ENCODE data around the gene TKTL1.
A peak's percentile ranks its signal among the peaks of the same experiment; 100 is the strongest.
"Not testable (repeated sequence)": the region's sequence is repeated elsewhere in the genome, so short reads cannot be mapped to it uniquely, and the experiment has no call there.

The TKTL1 gene

DNA sequence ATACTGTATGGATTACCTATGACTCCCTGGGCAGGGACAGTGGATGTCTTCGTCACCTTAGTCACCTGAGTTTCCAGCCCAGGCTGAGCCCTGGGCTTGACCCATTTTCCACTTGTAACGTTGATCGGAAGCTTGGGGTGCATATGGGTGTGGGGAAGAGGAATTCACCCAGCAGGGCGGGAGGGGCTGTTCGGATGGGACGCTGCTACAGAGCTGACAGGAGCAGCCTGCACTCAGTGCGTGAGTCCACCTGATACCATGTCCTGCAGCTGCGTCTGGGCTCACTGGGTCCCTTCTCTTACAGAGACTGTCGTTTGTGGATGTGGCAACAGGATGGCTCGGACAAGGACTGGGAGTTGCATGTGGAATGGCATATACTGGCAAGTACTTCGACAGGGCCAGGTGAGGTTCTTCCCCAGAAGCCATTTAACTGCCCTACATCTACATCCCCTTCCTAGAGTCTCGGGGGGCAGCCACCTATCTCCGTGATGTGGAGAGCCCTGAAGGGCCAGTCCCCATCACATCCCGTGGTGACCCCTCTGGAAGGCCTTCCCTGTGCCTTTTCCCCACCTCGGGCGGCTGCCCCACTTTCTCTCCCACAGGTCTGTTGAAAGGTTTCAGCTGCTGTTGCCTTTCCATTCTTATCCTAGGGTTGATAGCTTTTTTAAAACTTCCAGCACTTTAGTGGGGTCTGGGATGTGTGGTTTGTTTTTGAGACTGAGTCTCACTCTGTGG, 13.6 kb downstream of the TKTL1 start:
- no peak for DNase-seq

DNA sequence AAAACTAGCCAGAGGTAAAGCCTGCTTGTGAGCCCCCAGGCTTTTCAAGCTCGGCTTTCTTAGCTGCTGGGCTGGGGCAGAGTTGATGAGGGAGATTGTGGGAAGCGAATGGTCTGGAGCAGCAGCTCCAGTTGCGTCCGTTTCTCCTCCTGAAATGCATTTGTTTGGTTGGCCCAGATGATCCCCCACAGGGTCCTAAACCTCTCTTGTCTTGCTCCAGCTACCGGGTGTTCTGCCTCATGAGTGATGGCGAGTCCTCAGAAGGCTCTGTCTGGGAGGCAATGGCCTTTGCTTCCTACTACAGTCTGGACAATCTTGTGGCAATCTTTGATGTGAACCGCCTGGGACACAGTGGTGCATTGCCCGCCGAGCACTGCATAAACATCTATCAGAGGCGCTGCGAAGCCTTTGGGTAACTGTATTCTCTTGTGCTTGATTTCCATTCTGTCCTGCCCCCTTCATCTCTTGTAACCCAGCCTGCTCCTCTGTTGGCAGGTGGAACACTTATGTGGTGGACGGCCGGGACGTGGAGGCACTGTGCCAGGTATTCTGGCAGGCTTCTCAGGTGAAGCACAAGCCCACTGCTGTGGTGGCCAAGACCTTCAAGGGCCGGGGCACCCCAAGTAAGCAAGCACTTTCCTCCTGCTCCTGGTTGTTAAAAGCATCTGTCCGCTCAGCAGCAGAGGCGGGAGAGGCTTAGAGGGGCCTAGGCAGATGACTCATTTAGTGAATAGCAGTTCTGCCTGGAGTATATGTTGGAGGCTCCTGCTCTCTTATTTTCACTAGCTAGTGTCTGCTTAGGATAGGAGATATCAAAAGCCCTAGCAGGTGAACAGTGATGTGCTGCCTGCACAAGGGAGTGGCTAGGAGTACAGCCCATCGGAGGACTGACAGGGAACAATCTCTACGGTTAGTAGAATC, 15.3 kb downstream of the TKTL1 start:
- DNase-seq: no peak

DNA sequence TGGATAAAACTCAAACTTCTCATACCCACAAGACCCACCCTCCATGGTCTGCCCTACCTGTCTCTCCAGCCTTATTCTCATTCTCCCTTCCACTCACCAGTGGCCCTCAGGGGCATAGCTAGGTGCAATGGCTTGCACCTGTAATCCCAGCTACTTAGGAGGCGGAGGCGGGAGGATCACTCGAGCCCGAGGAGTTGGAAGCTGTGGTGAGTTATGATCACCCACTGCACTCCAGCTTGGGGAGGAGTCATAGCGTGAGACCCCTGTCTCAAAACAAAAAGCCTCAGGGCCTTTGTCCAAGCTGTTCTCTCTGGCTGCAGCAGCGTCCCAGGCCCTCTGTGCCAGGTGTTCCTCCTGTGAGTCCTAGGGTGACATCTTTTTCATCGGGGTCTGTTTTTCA, 16.5 kb downstream of the TKTL1 start:
- DNase-seq: no peak

GRCh38 chrX:154313147-154313546, 17.6 kb downstream of the TKTL1 start:
- no peak for DNase-seq

GRCh38 chrX:154315416-154315815, 19.8 kb downstream of the TKTL1 start:
- no peak for DNase-seq

DNA sequence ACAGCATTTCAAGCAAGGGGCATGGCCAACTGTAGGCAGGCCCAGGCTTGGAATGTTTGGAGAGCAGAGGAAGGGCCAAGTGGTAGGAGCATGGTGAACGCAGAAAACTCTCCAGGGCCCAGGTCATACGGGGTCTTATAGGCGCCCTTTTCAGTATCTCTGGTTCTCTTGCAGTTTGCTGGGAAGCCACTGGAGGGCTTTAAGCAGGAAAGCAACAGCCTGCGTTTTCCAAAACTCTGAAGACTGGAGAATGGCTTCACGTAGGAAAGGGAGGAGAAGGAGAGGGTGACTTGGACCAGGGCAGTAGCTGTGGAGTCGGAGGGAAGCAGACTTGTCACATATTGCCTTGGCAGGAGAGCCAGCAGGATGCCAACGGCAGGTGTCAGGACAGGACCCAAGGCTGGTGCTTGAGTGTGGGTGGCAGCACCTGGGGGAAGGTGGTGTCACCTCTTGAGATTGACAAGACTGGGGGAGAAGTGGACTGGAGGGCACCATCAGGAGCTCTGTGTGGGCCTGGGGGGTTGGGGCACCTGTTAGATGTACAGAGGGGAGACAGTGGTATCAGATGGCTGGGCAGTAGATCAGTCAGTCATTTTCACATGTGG, 21.9 kb downstream of the TKTL1 start:
- peak in 1 of 3 experiments; percentile 40 for DNase-seq

GRCh38 chrX:154320406-154320805, 24.8 kb downstream of the TKTL1 start:
- DNase-seq: no peak

GRCh38 chrX:154321152-154321551, 25.6 kb downstream of the TKTL1 start:
- DNase-seq: no peak

DNA sequence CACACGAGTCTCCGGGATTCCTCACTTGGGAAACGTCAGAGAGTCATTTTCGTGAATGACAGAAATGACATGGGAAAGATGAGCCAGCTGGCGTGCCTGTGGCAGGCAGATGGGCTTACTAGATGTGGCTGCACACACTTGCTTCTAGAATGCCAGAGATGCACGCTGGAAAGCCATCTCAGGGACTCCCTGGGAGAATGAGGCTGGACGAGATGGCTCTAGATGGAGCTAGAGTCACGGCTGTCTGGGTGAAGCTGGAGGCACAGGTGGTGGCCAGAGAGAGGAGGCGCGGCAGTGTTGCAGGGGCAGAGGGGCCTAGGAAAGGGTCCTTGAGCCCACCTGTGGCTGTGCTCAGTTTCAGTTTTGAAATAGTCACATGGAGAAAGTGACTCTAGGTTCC, 26.0 kb downstream of the TKTL1 start:
- peak in 2 of 3 experiments; percentile 20 to 55 for DNase-seq

DNA sequence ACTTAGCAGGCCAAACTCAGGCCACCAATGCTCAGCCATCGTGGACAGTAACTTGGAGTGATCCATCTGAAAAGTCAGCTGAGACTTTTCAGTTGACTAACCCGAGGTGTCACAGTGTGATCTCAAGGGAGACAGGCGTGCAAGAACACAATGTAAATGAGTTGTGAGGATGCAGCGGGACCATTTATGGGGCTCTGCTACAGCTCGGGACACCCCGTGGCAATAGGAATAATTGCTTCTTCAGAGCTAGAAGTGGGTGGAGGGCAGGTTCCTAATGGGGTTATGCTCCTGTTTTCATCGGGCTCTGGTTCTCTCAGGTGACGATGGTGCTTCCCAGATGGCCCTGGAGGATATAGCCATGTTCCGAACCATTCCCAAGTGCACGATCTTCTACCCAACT, 27.3 kb downstream of the TKTL1 start:
- DNase-seq: no peak

DNA sequence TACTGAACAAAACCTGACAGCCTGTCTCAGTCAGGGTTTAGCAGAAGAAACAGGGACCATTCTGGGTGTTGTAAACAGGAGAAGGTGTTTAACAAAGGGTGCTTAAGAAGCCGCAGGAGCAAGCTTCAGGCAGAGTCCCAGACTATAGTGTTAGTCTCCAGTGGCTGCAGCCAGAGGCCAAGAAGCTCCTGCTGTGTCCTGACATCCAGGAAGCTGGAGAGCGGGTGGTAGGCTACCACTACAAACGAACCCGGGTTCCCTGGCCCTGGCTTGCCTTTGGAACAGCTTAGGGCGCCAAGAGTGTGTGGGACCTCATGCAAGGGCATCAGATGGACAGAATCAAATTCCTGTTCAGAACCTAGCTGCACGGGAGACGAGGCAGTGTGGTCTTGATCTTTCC, 27.9 kb downstream of the TKTL1 start:
- DNase-seq: no peak

GRCh38 chrX:154325541-154325940, 29.9 kb downstream of the TKTL1 start:
- DNase-seq: peak in 2 of 3 experiments; percentile 15 to 40

- no peak for DNase-seq
Observed at GRCh38 chrX:154327038-154327820, 31.6 kb downstream of the TKTL1 start.

DNA sequence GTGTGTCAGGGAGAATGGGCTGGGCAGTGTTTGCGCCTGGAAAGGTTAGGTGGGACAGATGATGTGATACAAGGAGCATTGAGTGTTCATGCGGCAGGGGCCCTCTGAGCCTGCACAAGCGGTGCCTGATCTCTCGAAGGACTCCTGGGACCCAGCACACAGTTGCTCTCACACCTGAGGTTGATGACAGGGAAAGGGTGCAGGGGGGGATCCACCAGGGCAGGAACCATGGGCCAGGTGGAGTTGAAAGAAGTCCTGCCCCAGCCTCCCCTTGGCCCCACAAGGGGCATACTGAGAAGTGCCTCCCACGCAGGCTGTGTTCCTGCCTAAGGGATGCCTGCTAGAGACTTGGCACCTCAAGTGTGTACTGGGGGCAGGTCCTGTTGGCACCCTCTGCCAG, 33.1 kb downstream of the TKTL1 start:
- DNase-seq: no peak

DNA sequence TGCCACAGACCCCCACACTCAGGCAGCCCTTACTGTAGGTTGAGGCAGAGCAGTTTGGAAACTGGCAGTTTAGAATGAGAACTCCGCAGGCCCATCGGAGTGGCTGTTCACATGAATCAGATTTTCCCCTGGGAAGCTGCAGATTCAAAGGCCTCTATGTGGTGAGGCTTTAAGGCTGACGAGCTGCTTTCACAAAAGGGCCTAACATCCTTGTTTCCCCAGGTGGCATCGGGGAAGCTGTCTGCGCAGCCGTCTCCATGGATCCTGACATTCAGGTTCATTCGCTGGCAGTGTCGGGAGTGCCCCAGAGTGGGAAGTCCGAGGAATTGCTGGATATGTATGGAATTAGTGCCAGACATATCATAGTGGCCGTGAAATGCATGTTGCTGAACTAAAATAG, 33.7 kb downstream of the TKTL1 start:
- peak in 2 of 3 experiments; percentile 10 to 45 for DNase-seq

DNA sequence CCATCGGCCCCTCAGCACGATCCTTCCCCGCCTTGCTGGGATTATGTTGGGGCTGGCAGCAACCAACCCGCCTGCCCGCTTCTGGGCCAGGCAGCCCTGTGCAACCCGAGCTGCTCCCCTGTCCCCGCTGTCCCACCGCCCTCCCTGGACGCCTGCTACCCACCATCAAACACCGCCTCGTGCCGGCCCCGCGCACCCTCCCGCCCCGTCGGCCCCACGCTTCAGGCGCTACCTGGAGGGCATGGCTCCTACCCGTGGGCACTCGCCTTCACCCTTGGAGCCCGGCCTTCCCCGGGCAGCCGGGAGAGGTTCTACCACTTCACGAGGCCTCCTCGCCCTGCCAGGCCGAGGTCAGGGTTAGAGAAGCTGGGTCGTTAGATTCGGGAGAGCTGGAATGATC, 37.0 kb downstream of the TKTL1 start:
- no peak for DNase-seq

DNA sequence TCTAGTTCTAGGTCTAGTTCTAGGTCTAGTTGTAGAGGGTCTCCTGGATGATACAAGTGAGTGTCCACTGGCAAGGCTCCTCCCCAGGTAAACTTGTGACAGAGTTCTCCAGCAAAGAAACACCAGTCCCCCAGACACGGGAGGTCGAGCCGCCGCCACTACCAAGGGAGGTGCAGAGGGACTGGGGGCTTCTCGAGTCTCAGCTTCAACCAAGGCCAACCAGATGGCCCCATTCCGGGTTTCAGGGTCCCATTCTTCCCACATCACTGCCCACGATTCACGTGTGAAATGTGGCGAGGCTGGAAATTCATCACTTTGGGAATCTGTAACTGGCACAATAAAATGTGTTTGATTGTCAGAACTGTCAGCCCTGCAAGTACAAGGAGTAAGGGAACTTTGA, 37.5 kb downstream of the TKTL1 start:
- DNase-seq: no peak

GRCh38 chrX:154333837-154334271, 38.3 kb downstream of the TKTL1 start:
- DNase-seq: no peak

DNA sequence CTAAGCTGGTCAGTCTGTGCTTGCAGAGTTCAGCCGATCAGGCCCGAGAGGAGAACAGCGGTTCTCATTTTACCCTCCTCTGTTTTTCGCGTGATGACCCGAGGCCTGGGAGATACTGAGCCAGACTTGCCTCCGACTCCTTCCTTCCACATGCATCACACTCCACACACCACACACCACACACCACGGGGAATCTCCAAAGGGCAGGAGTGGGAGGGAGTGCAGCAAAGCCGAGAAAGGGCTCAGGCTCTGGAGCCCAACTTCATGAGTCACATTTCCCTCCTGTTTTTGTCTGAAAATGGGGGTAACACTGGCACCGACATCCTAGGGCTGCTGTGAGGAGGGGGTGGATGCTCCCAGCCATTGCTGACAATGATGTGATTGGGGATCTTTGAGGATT, 38.9 kb downstream of the TKTL1 start:
- DNase-seq: no peak

DNA sequence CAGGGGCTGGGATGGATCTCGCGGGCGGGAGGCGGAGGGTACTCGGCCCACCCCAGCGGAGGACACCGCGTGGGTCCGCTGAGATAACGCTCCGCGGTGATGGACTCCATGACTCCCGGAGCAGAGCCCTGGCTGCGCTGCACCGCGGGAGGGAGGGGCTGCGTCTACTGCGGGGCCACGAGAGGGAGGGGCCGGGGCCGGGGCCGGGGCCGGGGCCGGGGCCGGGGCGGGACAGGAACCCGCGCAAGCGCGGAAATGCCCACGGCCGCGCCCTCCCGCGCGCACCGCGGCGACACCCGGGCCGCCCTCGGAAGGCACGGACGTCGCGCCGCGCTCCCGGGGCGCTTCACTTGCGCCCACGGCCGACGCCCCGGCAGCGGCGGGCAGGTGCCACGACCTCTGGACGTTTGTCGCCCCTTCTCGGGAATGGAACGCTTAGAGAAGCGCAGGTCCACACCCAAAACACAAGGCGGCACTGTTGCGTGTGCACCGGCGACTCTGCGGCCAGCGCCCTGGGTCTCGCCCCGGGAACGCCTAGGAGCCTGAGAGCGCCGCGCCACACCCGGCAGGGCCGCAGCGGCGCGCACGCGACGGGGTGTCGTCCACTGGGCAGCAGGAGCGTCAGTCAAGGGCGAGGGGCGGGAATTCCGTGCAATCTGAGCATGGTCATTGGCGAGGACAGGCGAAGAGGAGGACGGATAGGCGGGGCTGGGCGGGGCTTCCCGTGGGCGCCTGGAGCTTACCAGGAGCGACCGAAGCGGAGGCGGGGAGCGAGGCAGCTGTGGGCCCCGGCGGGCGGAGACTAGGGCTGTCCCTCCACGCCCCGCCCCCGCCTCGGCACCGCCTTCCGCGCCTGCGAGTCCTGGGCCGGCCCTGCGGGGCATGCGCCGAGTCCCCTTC, 46.1 kb downstream of the TKTL1 start:
- DNase-seq: not testable (repeated sequence)

- DNase-seq: not testable (repeated sequence)
Observed at GRCh38 chrX:154343063-154343462, 47.5 kb downstream of the TKTL1 start.

DNA sequence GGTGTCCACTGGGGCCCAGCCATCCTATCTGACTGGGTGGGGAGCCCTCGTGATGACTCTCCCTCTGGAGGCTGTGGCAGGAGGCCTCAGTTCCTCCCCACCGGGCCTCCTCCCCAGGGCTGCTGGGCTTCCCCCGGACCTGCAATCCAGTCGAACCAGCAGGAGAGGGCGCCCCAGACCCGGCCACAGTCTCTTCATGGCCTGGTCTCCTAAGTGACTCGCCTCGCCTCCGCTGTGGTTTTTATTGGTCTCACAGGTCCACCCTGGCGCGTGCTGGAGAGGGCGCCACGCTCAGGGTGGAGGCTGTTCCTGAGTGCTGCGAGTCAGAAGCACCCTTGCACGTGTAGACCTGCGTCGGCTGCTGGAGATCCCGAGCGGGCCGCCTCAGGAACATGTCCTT, 48.0 kb downstream of the TKTL1 start:
- DNase-seq: not testable (repeated sequence)

All from NCI-H1417 (cell line).